Neural cell (in vitro differentiated cells): ENCODE results near the gene NEURL1. TPM values are rescaled to one million over a fixed set of nuclear protein-coding genes. Genes with fewer than 3 reads are reported as not detected.
A peak's percentile ranks its signal among the peaks of the same experiment; 100 is the strongest.

ENCODE experiments used
- H2AFZ ChIP-seq: fragments of 200-600, 300-800 bp; sonication (generic), shearing (Covaris generic); 2 replicates; pipeline ENCODE4 v1.6.0; 2014; ENCODE audit warnings: low read depth, mild to moderate bottlenecking, antibody characterized with exemption, low read length, moderate library complexity
- H3F3A ChIP-seq: fragments of 200-600 bp; shearing (Covaris generic); 2 replicates; pipeline ENCODE4 v1.6.1; 2016; ENCODE audit warnings: mild to moderate bottlenecking, moderate library complexity, mixed read lengths, antibody characterized with exemption, low read length; ENCODE audit not compliant: insufficient read depth, poor library complexity, severe bottlenecking
- H3K27ac ChIP-seq: fragments of 200-600, 300-800 bp; sonication (generic), shearing (Covaris generic); 2 replicates; pipeline ENCODE4 v1.5.1; 2014; ENCODE audit warnings: mild to moderate bottlenecking, low read length, moderate library complexity
- H3K27me3 ChIP-seq: fragments of 300-800, 200-600 bp; sonication (generic), shearing (Covaris generic); 2 replicates; pipeline ENCODE4 v1.6.0; 2014; ENCODE audit warnings: mild to moderate bottlenecking, low read depth, low read length, moderate library complexity; ENCODE audit not compliant: insufficient read depth
- H3K36me3 ChIP-seq: fragments of 300-800, 200-600 bp; sonication (generic), shearing (Covaris generic); 2 replicates; pipeline ENCODE4 v1.5.1; 2014; ENCODE audit warnings: mild to moderate bottlenecking, antibody characterized with exemption, low read length, moderate library complexity; ENCODE audit not compliant: insufficient read depth
- H3K4me2 ChIP-seq: fragments of 300-800, 200-600 bp; sonication (generic), shearing (Covaris generic); 2 replicates; pipeline ENCODE4 v1.6.0; 2014; ENCODE audit warnings: mild to moderate bottlenecking, low read length
- H3K4me3 ChIP-seq: fragments of 300-800, 200-600 bp; sonication (generic), shearing (Covaris generic); 2 replicates; pipeline ENCODE4 v1.5.1; 2014; ENCODE audit warnings: mild to moderate bottlenecking, low read length, moderate library complexity
- H3K79me2 ChIP-seq: fragments of 200-600 bp; shearing (Covaris generic); replicated peaks from 2 replicates; pipeline ENCODE4 v1.6.0; 2014; ENCODE audit warnings: mild to moderate bottlenecking, low read length, moderate library complexity; ENCODE audit not compliant: insufficient read depth
- H3K9ac ChIP-seq: fragments of 300-800, 200-600 bp; sonication (generic), shearing (Covaris generic); 2 replicates; pipeline ENCODE4 v1.6.1; 2016; ENCODE audit warnings: mild to moderate bottlenecking, low read length, mixed read lengths
- H3K9me2 ChIP-seq: fragments of 200-600 bp; shearing (Covaris generic); 2 replicates; pipeline ENCODE4 v1.6.1; 2016; ENCODE audit warnings: mild to moderate bottlenecking, low read length, mixed read lengths; ENCODE audit not compliant: insufficient read depth
- H3K9me3 ChIP-seq: fragments of 200-600, 300-800 bp; sonication (generic), shearing (Covaris generic); 2 replicates; pipeline ENCODE4 v1.6.1; 2016; ENCODE audit warnings: mild to moderate bottlenecking, mixed run types, low read length, moderate library complexity, mixed read lengths
- H4K20me1 ChIP-seq: fragments of 200-600 bp; shearing (Covaris generic); 2 replicates; pipeline ENCODE4 v1.6.1; 2016; ENCODE audit warnings: mild to moderate bottlenecking, mixed run types; ENCODE audit not compliant: insufficient read depth
- CTCF ChIP-seq: fragments of 450-650 bp; IDR thresholded peaks from 2 replicates; pipeline ENCODE4 v1.5.1; 2014; ENCODE audit warnings: antibody characterized with exemption, mild to moderate bottlenecking, moderate library complexity; ENCODE audit not compliant: poor library complexity, severe bottlenecking
- EP300 ChIP-seq: fragments of 450-650 bp; conservative IDR thresholded peaks from 2 replicates; pipeline ENCODE4 v1.6.1; 2014; ENCODE audit warnings: antibody characterized with exemption, mild to moderate bottlenecking, moderate library complexity; ENCODE audit not compliant: poor library complexity, severe bottlenecking
- EZH2 ChIP-seq: fragments of 200-600, 300-800 bp; shearing (Covaris generic), sonication (generic); IDR thresholded peaks from 2 replicates; pipeline ENCODE4 v1.6.1; 2014; ENCODE audit warnings: antibody characterized with exemption, low read length, borderline replicate concordance, mild to moderate bottlenecking; ENCODE audit not compliant: insufficient read depth, poor library complexity, severe bottlenecking
- MXI1 ChIP-seq: fragments of 450-650 bp; conservative IDR thresholded peaks from 2 replicates; pipeline ENCODE4 v1.6.1; 2014; ENCODE audit warnings: antibody characterized with exemption, mild to moderate bottlenecking; ENCODE audit not compliant: poor library complexity, severe bottlenecking
- POLR2AphosphoS5 ChIP-seq: IDR thresholded peaks from 2 replicates; pipeline ENCODE4 v1.6.1; 2012
- RAD21 ChIP-seq: fragments of 450-650 bp; conservative IDR thresholded peaks from 2 replicates; pipeline ENCODE4 v1.6.1; 2014; ENCODE audit warnings: antibody characterized with exemption, mild to moderate bottlenecking, moderate library complexity
- REST ChIP-seq: IDR thresholded peaks from 2 replicates; pipeline ENCODE4 v1.6.1; 2012; ENCODE audit warnings: borderline replicate concordance
- SMC3 ChIP-seq: fragments of 450-650 bp; conservative IDR thresholded peaks from 2 replicates; pipeline ENCODE4 v1.6.1; 2014; ENCODE audit warnings: antibody characterized with exemption, mild to moderate bottlenecking, moderate library complexity; ENCODE audit not compliant: poor library complexity
- TAF1 ChIP-seq: IDR thresholded peaks from 2 replicates; pipeline ENCODE4 v1.6.1; 2012; ENCODE audit warnings: low read depth
- polyA plus RNA-seq: library from polyadenylated mRNA; depleted of rRNA; stranded (reverse); fragments of >200 nt; gene quantifications from 2 replicates; pipeline ENCODE4 v1.2.3, GENCODE V29; 2014

Gene NEURL1
- polyA plus RNA-seq, 1 donor from 2014 or later, result 12.3 TPM

GRCh38 chr10:103598654-103599115 lies 105.2 kb downstream of the NEURL1 start:
- H3K4me3 ChIP-seq, result no peak overlapping the region
- no peaks in the 10 kb centered on the region for H3K36me3 ChIP-seq
- no peaks in the 10 kb centered on the region for H3K9me3 ChIP-seq
- H4K20me1 ChIP-seq, result no peaks in the 10 kb centered on the region
- no peak overlapping the region for H3K27ac ChIP-seq
- no peak overlapping the region for H3K4me2 ChIP-seq
- no peaks in the 10 kb centered on the region for H3K9me2 ChIP-seq
- no peak overlapping the region for H3K9ac ChIP-seq
- no peaks in the 10 kb centered on the region for H3K27me3 ChIP-seq
- no peak overlapping the region for H2AFZ ChIP-seq
- TF ChIP-seq RAD21, result peak; percentile 72
- no peak for TF ChIP-seq MXI1
- peak; percentile 80 for TF ChIP-seq CTCF
- TF ChIP-seq EZH2, result no peak
- TF ChIP-seq TAF1, result no peak
- TF ChIP-seq POLR2AphosphoS5, result no peak
- TF ChIP-seq SMC3, result peak; percentile 81
- no peak for TF ChIP-seq EP300
- no peaks in the 10 kb centered on the region for H3K79me2 ChIP-seq
- H3F3A ChIP-seq, result no peaks in the 10 kb centered on the region

GRCh38 chr10:103599211-103599610 lies 105.7 kb downstream of the NEURL1 start:
- Histone ChIP-seq H3K27ac (no peak overlapping the region), H3K4me3 (no peak overlapping the region), H3K4me2 (no peak overlapping the region), H3K9ac (no peak overlapping the region), H2AFZ (no peak overlapping the region), H3K27me3 (no peaks in the 10 kb centered on the region), H3K9me2 (no peaks in the 10 kb centered on the region), H3K36me3 (no peaks in the 10 kb centered on the region), H4K20me1 (no peaks in the 10 kb centered on the region), H3K9me3 (no peaks in the 10 kb centered on the region), H3F3A (no peaks in the 10 kb centered on the region), H3K79me2 (no peaks in the 10 kb centered on the region)
- no peak for TF ChIP-seq EP300

GRCh38 chr10:103599907-103600306 lies 106.4 kb downstream of the NEURL1 start:
- H3K4me3 ChIP-seq, result no peak overlapping the region
- no peaks in the 10 kb centered on the region for H3K79me2 ChIP-seq
- H3K27me3 ChIP-seq, result no peaks in the 10 kb centered on the region
- no peak overlapping the region for H3K9ac ChIP-seq
- H4K20me1 ChIP-seq, result no peaks in the 10 kb centered on the region
- H3K4me2 ChIP-seq, result no peak overlapping the region
- H3K9me2 ChIP-seq, result no peaks in the 10 kb centered on the region
- H2AFZ ChIP-seq, result no peak overlapping the region
- no peaks in the 10 kb centered on the region for H3F3A ChIP-seq
- no peak overlapping the region for H3K27ac ChIP-seq
- TF ChIP-seq POLR2AphosphoS5 (no peak), REST (no peak), SMC3 (no peak)
- H3K36me3 ChIP-seq, result peaks cover 4% of the 10 kb centered on the region
- H3K9me3 ChIP-seq, result no peaks in the 10 kb centered on the region
